Measurements from ENCODE around the gene ADGRV1.

DNA sequence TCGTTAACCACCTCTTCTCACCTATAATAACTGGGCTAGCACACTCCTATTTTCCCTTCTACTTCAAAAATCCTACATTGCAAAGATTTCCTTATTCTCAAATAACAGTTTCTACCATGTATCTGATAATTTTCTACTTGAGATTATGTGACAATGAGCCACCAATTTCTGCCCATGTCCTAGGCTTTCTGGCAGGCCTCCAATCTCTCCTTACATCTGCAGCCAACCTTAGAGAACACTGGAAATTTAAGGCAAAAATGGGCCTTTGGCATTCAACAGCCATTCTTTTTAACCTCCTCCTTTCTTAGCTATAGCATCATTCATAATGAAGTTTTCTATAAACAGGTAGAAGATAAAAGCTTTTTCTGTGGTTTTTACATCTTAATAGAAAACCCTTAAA lies 599.4 kb downstream of the ADGRV1 start:
- TF ChIP-seq, protein P1, sequence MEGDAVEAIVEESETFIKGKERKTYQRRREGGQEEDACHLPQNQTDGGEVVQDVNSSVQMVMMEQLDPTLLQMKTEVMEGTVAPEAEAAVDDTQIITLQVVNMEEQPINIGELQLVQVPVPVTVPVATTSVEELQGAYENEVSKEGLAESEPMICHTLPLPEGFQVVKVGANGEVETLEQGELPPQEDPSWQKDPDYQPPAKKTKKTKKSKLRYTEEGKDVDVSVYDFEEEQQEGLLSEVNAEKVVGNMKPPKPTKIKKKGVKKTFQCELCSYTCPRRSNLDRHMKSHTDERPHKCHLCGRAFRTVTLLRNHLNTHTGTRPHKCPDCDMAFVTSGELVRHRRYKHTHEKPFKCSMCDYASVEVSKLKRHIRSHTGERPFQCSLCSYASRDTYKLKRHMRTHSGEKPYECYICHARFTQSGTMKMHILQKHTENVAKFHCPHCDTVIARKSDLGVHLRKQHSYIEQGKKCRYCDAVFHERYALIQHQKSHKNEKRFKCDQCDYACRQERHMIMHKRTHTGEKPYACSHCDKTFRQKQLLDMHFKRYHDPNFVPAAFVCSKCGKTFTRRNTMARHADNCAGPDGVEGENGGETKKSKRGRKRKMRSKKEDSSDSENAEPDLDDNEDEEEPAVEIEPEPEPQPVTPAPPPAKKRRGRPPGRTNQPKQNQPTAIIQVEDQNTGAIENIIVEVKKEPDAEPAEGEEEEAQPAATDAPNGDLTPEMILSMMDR (IDR thresholded peaks at IDR 0.05) = no peak
- TF ChIP-seq POLR2A (IDR thresholded peaks at IDR 0.05) = no peak

All from prostate gland (tissue), 2 donors.